NT2/D1 (cell line): ENCODE results near the gene RAD54L2.

ENCODE experiments used
- SUZ12 ChIP-seq: IDR thresholded peaks from 2 replicates; pipeline ENCODE4 v1.6.1; 2011; ENCODE audit not compliant: insufficient read length, insufficient read depth; ENCODE audit errors: extremely low read depth
- YY1 ChIP-seq: IDR thresholded peaks from 2 replicates; pipeline ENCODE4 v1.6.1; 2011; ENCODE audit not compliant: insufficient read length, insufficient read depth
- ZNF274 ChIP-seq: IDR thresholded peaks from 2 replicates; pipeline ENCODE4 v1.6.1; 2011; ENCODE audit warnings: mild to moderate bottlenecking, low read depth, low read length

DNA sequence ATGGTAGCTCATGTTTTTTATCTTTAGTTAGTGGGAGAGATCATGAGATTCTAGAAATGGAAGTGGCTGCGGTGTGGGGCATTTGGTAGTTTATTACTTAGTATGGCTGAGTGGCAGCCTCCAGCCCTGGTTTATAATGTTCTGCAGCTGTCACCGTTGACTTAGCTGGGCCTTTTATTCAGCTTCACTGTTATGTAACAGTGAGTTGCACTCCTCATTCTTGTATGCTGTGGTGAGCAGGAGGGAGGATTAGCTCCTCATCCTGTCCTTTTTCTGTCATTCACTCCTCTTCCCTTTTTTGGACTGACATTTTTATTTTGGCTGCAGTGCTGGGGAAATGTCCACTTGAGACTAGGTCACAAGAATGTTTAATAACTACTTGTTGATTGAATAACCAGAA lies 29.5 kb downstream of the RAD54L2 start:
- TF ChIP-seq SUZ12: no peak
- no peak for TF ChIP-seq YY1
- TF ChIP-seq ZNF274: no peak
